NB4 (cell line): ENCODE measurements around the gene FOXP2.

ENCODE experiments used
- CTCF ChIP-seq: IDR thresholded peaks from one replicate; pipeline ENCODE4 v1.5.1; 2012; ENCODE audit warnings: low read depth, low read length
- MAX ChIP-seq: IDR thresholded peaks from 2 replicates; pipeline ENCODE4 v1.6.1; 2011; ENCODE audit warnings: low read depth, low read length
- MYC ChIP-seq: IDR thresholded peaks from 2 replicates; pipeline ENCODE4 v1.6.1; 2011; ENCODE audit warnings: low read depth, low read length
- POLR2A ChIP-seq: IDR thresholded peaks from 2 replicates; pipeline ENCODE4 v1.6.1; 2011; ENCODE audit warnings: mild to moderate bottlenecking; ENCODE audit not compliant: insufficient read length; ENCODE audit errors: extremely low read depth

GRCh38 chr7:114639451-114639850 lies 224.8 kb downstream of the FOXP2 start:
- no peak for TF ChIP-seq CTCF
- no peak for TF ChIP-seq POLR2A
- no peak for TF ChIP-seq MYC
- TF ChIP-seq MAX, result no peak
